K562 (cell line): Measurements from ENCODE around the gene TRA2B. TPM values are rescaled to one million over a fixed set of nuclear protein-coding genes. Genes with fewer than 3 reads are reported as not detected.

ENCODE experiments used
- ATAC-seq: fragments of 200-7000 bp; cut with Tn5 transposase; 3 replicates; pipeline ENCODE4 v1.9.1; 2020; ENCODE audit warnings: moderate library complexity
- BruUV-seq: library from RNA; stranded (reverse); fragments of 400-500 nt; replicated peaks from 2 replicates; lab custom pipeline; 2021; lab: Mats Ljungman, UMichigan
- CTCF ChIA-PET: fragments of 300-600 bp; formaldehyde crosslinking; extraction: SDS; loops from one replicate; lab custom pipeline; 2021; ENCODE audit warnings: low intra/inter-chr PET ratio; lab: Yijun Ruan, JAX
- POLR2A ChIA-PET: fragments of 300-600, 350-650 bp; sonication (Branson Sonifier 250); formaldehyde crosslinking; extraction: SDS; loops from one replicate; lab custom pipeline; 2021; ENCODE audit warnings: antibody characterized with exemption, inconsistent platforms; lab: Yijun Ruan, JAX
- DNase-seq, 4 experiments: peaks; one replicate each; pipeline versions ENCODE4 v3.0.0 to v3.0.0-alpha.2; 2011 to 2018; ENCODE audit warnings: low spot score in 3 of 4, mixed read lengths in 3 of 4; ENCODE audit errors: extremely low read depth in 1 of 4
- FAIRE-seq: peaks from 2 replicates; lab custom pipeline; 2011; peaks lifted over from hg19 to GRCh38; lab: Jason Lieb, UNC
- H2AFZ ChIP-seq: 2 replicates; pipeline ENCODE4 v1.6.0; 2011; ENCODE audit warnings: low read depth, low read length, control low read depth, inconsistent platforms
- H3K27ac ChIP-seq: fragments of 200-600 bp; 3 replicates; pipeline ENCODE4 v1.8.0; 2011; ENCODE audit warnings: low read depth, mild to moderate bottlenecking, control low read depth, inconsistent platforms, low read length, moderate library complexity, mixed read lengths; ENCODE audit errors: extremely low read depth
- H3K27me3 ChIP-seq, 2 experiments: fragments of 300-600 bp in 1 of 2; 2 replicates in 1 of 2; 3 replicates in 1 of 2; pipeline versions ENCODE4 v1.6.0 to v1.8.0; 2011; ENCODE audit warnings: inconsistent platforms in 2 of 2, low read length in 2 of 2, mild to moderate bottlenecking in 1 of 2, mixed read lengths in 1 of 2, moderate library complexity in 1 of 2; ENCODE audit not compliant: control insufficient read depth in 2 of 2, insufficient read depth in 2 of 2
- H3K36me3 ChIP-seq: fragments of 300-600 bp; 3 replicates; pipeline ENCODE4 v1.8.0; 2011; ENCODE audit warnings: mild to moderate bottlenecking, low read length, inconsistent platforms; ENCODE audit not compliant: control insufficient read depth, insufficient read depth
- H3K4me1 ChIP-seq, 2 experiments: fragments of 200-600 bp in 1 of 2; replicated peaks in 1 of 2; 2 replicates in 1 of 2; 3 replicates in 1 of 2; pipeline versions ENCODE4 v1.5.1 to v1.8.0; 2011; ENCODE audit warnings: inconsistent platforms in 2 of 2, low read length in 2 of 2, mild to moderate bottlenecking in 1 of 2, mixed read lengths in 1 of 2, moderate library complexity in 1 of 2; ENCODE audit not compliant: control insufficient read depth in 2 of 2, insufficient read depth in 2 of 2
- H3K4me2 ChIP-seq: 2 replicates; pipeline ENCODE4 v1.6.1; 2011; ENCODE audit warnings: low read length, control low read depth, inconsistent platforms, mixed read lengths; ENCODE audit not compliant: insufficient read depth
- H3K4me3 ChIP-seq: fragments of 200-600 bp; sonication (generic), shearing (Covaris generic); 2 replicates; pipeline ENCODE4 v1.5.1; 2016; ENCODE audit warnings: control low read depth, inconsistent platforms
- H3K79me2 ChIP-seq: fragments of 200-600 bp; 3 replicates; pipeline ENCODE4 v1.8.0; 2011; ENCODE audit warnings: low read length, inconsistent platforms; ENCODE audit not compliant: control insufficient read depth, insufficient read depth
- H3K9ac ChIP-seq, 2 experiments: 2 replicates each; pipeline versions ENCODE4 v1.6.0 to v1.6.1; 2011; ENCODE audit warnings: low read depth in 2 of 2, low read length in 2 of 2, control low read depth in 1 of 2, inconsistent platforms in 1 of 2, mild to moderate bottlenecking in 1 of 2, mixed read lengths in 1 of 2; ENCODE audit not compliant: insufficient read depth in 1 of 2
- H3K9me1 ChIP-seq: one replicate; pipeline ENCODE4 v1.6.0; 2011; ENCODE audit warnings: inconsistent platforms, mild to moderate bottlenecking, low read length, moderate library complexity; ENCODE audit not compliant: control insufficient read depth, insufficient read depth
- H3K9me3 ChIP-seq: replicated peaks from 2 replicates; pipeline ENCODE4 v1.5.1; 2011; ENCODE audit warnings: low read depth, low read length, inconsistent platforms; ENCODE audit not compliant: control insufficient read depth, insufficient read depth
- H4K20me1 ChIP-seq: replicated peaks from 2 replicates; pipeline ENCODE4 v1.6.1; 2011; ENCODE audit warnings: low read length, inconsistent platforms, mixed read lengths; ENCODE audit not compliant: control insufficient read depth, insufficient read depth
- MTA3 ChIP-seq: fragments of 450-650 bp; formaldehyde crosslinking; IDR thresholded peaks from 2 replicates; pipeline ENCODE4 v1.6.1; 2017; ENCODE audit warnings: mild to moderate bottlenecking, borderline replicate concordance
- NEUROD1 ChIP-seq: fragments of 150-350 bp; IDR thresholded peaks from 2 replicates; pipeline ENCODE4 v1.6.1; 2014; ENCODE audit warnings: borderline replicate concordance, low read length, low read depth; ENCODE audit not compliant: partially characterized antibody
- SOX6 ChIP-seq: fragments of 450-650 bp; IDR thresholded peaks from 2 replicates; pipeline ENCODE4 v1.6.1; 2014; ENCODE audit warnings: mild to moderate bottlenecking
- TFAP4 ChIP-seq: sonication (generic); formaldehyde crosslinking; IDR thresholded peaks from 2 replicates; pipeline ENCODE4 v1.8.0; 2022; ENCODE audit warnings: missing genetic modification reagents, mild to moderate bottlenecking, moderate library complexity, borderline replicate concordance
- ZBTB34 ChIP-seq: fragments of 250-450 bp; sonication (Bioruptor Pico); IDR thresholded peaks from 2 replicates; pipeline ENCODE4 v1.8.0; 2021; ENCODE audit warnings: mild to moderate bottlenecking, moderate library complexity
- ZBTB43 ChIP-seq: sonication (generic); formaldehyde crosslinking; IDR thresholded peaks from 2 replicates; pipeline ENCODE4 v1.8.0; 2023; ENCODE audit warnings: mild to moderate bottlenecking, missing genetic modification reagents
- ZNF263 ChIP-seq: sonication (generic); formaldehyde crosslinking; IDR thresholded peaks from 2 replicates; pipeline ENCODE4 v1.8.0; 2022; ENCODE audit warnings: mild to moderate bottlenecking, missing genetic modification reagents, borderline replicate concordance
- WGBS: fragments of 100-300 bp; shearing (Covaris generic); methylation state at CpG from one replicate; pipeline ENCODE4 v1.1.6; 2016; ENCODE audit warnings: low coverage, mixed read lengths; ENCODE audit not compliant: insufficient coverage; ENCODE audit errors: missing lambda C conversion rate; 5-methylcytosine and 5-hydroxymethylcytosine counted together
- in situ Hi-C: fragments of 300-500 bp; cut with MboI; formaldehyde crosslinking; loops from 4 replicates; pipeline ENCODE4 v1.15.0; 2018; ENCODE audit warnings: inconsistent platforms, mixed read lengths
- intact Hi-C: fragments of 100-400 bp; cut with micrococcal nuclease; formaldehyde crosslinking; loops from 2 replicates; pipeline ENCODE4 v1.14.2; 2022
- polyA plus RNA-seq, 8 experiments: library from polyadenylated mRNA; depleted of rRNA in 4 of 8; stranded (reverse) in 5 of 8; unstranded in 3 of 8; fragments of >200 nt; fragmentation: Nextera tagmentation in 2 of 8; fragmentation: Illumina TruSeq in 1 of 8; extraction: Ambion mirVana in 2 of 8; extraction: Trizol in 1 of 8; gene quantifications; 2 replicates each; pipeline versions ENCODE4 v1.2.1 to v1.2.3, GENCODE V29; 2011 to 2014; ENCODE audit warnings: inconsistent platforms in 1 of 8, missing spikeins in 1 of 8
- total RNA-seq, 7 experiments: library from RNA; depleted of rRNA in 6 of 7; stranded (reverse); fragments of >200 nt in 6 of 7; fragmentation: Illumina TruSeq in 2 of 7; extraction: Trizol in 2 of 7; gene quantifications; 2 replicates each; pipeline versions ENCODE4 v1.2.1 to v1.2.3, GENCODE V29; 2011 to 2021; ENCODE audit warnings: low replicate concordance in 1 of 7
- TF ChIP-seq, protein P1 (sequence below): fragments of 150-350 bp; IDR thresholded peaks from 2 replicates; pipeline ENCODE4 v1.6.1; 2014; ENCODE audit warnings: low read depth, mild to moderate bottlenecking, low read length, borderline replicate concordance
- TF ChIP-seq, protein P2 (sequence below): fragments of 250-450 bp; sonication (Bioruptor Pico); IDR thresholded peaks from 2 replicates; pipeline ENCODE4 v1.4.0; 2020; ENCODE audit warnings: borderline replicate concordance
- TF ChIP-seq, protein P3 (sequence below): fragments of 450-650 bp; conservative IDR thresholded peaks from 2 replicates; pipeline ENCODE4 v1.6.1; 2016; ENCODE audit warnings: missing genetic modification characterization, low read depth, mild to moderate bottlenecking, missing compliant biosample characterization, moderate library complexity

Gene TRA2B
- total and polyA plus RNA-seq, 9 of the 15 experiments (the other 6 are each of a cell fraction or from before 2014, with no cell fraction given) = 105 to 411 (median 278) TPM

DNA sequence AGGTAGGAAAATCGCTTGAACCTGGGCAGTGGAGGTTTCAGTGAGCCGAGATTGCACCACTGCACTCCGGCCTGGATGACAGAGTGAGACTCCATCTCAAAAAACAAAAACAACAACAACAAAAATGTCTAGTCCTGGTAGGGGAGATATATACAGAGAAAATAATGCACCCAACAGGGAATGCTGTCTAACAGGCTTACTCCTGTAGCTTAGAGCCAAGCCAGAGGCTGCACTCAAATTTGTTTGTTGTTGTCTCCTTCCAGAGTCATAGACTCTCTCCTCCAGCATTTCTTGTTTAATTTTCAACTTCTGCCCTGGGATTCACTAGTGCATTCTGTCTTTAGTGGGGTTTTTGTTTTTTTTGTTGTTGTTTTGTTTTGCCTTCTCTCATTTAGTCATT lies 4.6 kb upstream of the TRA2B start:
- ChIA-PET POLR2A (interaction anchor here (1.8 to 4.1 kb wide), 2 partner anchors 10 to 11 kb away, joined by 5 to 23 read pairs; no protein-coding TSS in a partner anchor), CTCF (no interaction called here)
- Histone ChIP-seq H3K27ac (no peak overlapping the region), H3K79me2 (peaks cover 5% of the 10 kb centered on the region), H3K4me1 (peaks cover 0 to 3% of the 10 kb centered on the region in 2 experiments; a peak in 2 of 5 replicates), H3K4me3 (no peak overlapping the region), H2AFZ (no peak overlapping the region), H3K27me3 (no peaks in the 10 kb centered on the region), H4K20me1 (peaks cover 3% of the 10 kb centered on the region), H3K4me2 (no peak overlapping the region), H3K9me1 (no peaks in the 10 kb centered on the region), H3K36me3 (no peaks in the 10 kb centered on the region), H3K9ac (no peak overlapping the region), H3K9me3 (no peaks in the 10 kb centered on the region; the same call in 1 of the 2 replicates)
- intact Hi-C loops (loop anchor here (2.0 kb wide), 1 partner anchor 34 kb away; no protein-coding TSS in a partner anchor), in situ Hi-C loops (no loop called here)
- no peak for DNase-seq
- no TSS peak for BruUV-seq
- 19% methylated on average over 3 of the region's 3 CpGs for WGBS
- ATAC-seq = no peak
- FAIRE-seq = no peak
- no peak for TF ChIP-seq ZBTB43 (CRISPR knock-in tag)
- no peak for TF ChIP-seq SOX6
- TF ChIP-seq ZNF263 (CRISPR knock-in tag) = no peak
- no peak for TF ChIP-seq ZBTB34 (CRISPR knock-in tag)
- TF ChIP-seq MTA3 = no peak
- TF ChIP-seq NEUROD1 = no peak
- TF ChIP-seq, protein P1, sequence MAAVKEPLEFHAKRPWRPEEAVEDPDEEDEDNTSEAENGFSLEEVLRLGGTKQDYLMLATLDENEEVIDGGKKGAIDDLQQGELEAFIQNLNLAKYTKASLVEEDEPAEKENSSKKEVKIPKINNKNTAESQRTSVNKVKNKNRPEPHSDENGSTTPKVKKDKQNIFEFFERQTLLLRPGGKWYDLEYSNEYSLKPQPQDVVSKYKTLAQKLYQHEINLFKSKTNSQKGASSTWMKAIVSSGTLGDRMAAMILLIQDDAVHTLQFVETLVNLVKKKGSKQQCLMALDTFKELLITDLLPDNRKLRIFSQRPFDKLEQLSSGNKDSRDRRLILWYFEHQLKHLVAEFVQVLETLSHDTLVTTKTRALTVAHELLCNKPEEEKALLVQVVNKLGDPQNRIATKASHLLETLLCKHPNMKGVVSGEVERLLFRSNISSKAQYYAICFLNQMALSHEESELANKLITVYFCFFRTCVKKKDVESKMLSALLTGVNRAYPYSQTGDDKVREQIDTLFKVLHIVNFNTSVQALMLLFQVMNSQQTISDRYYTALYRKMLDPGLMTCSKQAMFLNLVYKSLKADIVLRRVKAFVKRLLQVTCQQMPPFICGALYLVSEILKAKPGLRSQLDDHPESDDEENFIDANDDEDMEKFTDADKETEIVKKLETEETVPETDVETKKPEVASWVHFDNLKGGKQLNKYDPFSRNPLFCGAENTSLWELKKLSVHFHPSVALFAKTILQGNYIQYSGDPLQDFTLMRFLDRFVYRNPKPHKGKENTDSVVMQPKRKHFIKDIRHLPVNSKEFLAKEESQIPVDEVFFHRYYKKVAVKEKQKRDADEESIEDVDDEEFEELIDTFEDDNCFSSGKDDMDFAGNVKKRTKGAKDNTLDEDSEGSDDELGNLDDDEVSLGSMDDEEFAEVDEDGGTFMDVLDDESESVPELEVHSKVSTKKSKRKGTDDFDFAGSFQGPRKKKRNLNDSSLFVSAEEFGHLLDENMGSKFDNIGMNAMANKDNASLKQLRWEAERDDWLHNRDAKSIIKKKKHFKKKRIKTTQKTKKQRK = no peak
- no peak for TF ChIP-seq TFAP4 (CRISPR knock-in tag)
- TF ChIP-seq, protein P2, sequence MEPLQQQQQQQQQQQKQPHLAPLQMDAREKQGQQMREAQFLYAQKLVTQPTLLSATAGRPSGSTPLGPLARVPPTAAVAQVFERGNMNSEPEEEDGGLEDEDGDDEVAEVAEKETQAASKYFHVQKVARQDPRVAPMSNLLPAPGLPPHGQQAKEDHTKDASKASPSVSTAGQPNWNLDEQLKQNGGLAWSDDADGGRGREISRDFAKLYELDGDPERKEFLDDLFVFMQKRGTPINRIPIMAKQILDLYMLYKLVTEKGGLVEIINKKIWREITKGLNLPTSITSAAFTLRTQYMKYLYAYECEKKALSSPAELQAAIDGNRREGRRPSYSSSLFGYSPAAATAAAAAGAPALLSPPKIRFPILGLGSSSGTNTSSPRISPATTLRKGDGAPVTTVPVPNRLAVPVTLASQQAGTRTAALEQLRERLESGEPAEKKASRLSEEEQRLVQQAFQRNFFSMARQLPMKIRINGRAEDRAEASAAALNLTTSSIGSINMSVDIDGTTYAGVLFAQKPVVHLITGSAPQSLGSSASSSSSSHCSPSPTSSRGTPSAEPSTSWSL = no peak
- TF ChIP-seq, protein P3, sequence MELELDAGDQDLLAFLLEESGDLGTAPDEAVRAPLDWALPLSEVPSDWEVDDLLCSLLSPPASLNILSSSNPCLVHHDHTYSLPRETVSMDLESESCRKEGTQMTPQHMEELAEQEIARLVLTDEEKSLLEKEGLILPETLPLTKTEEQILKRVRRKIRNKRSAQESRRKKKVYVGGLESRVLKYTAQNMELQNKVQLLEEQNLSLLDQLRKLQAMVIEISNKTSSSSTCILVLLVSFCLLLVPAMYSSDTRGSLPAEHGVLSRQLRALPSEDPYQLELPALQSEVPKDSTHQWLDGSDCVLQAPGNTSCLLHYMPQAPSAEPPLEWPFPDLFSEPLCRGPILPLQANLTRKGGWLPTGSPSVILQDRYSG = no peak
